SH-SY5Y (cell line): ENCODE data around the gene RCAN2.

Experiments
- GATA2 ChIP-seq: IDR thresholded peaks from 2 replicates; pipeline ENCODE4 v1.6.1; 2011; ENCODE audit warnings: mild to moderate bottlenecking, low read depth, low read length
- GATA3 ChIP-seq: IDR thresholded peaks from 2 replicates; pipeline ENCODE4 v1.6.1; 2011; ENCODE audit warnings: low read depth, mild to moderate bottlenecking, low read length, moderate library complexity

DNA sequence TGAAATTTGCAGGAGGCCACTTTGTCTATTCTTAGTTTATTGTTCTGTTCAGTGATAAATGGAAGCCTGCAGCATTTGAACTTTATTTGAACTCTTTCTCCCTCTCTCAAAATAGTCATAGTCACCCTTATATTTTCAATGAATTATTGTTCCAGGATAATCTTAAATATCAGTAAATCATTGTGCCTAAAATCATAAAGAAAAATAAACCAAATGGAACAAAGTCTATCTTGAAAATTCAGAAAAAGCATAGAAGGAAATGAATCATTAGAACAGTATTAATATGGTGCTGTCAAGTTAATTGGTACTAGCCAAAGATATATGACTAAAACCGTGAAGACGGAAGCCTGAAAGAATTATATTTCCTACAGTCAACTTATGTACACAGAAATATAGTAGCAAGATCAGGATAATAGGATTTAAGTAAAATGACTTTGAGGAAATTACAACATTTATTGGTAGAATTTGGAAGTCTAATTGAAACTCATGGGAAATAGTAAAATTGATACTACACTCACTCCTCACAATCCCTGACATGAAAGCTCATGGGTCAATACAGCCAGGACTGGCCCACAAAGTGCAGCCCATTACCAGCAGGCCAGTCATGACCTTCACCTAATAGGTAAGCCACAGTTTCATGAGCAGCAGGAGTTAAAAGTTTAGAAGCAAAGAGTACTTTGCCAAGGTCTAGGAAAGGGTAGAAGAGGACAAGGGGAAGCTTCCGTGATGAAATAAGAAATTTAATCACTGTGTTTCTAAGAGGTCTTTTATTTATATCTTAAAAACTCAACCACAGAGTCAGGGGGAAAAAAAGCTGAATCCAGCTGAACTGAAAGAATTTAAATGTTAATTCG lies 200.6 kb downstream of the RCAN2 start:
- no peak for TF ChIP-seq GATA3
- no peak for TF ChIP-seq GATA2
